A549 (cell line): Measurements from ENCODE around the gene C16orf78.

Experiments used
- BHLHE40 ChIP-seq: IDR thresholded peaks from 2 replicates; pipeline ENCODE4 v1.6.1; 2012; ENCODE audit warnings: low read depth, low read length, inconsistent platforms
- CTCF ChIP-seq: fragments of >200 bp; sonication (Bioruptor Twin); formaldehyde crosslinking; IDR thresholded peaks from 3 replicates; pipeline ENCODE4 v1.5.1; 2016
- EP300 ChIP-seq, 2 experiments: fragments of >200 bp; sonication (Bioruptor Twin); formaldehyde crosslinking; IDR thresholded peaks; 2 replicates in 1 of 2; 3 replicates in 1 of 2; pipeline ENCODE4 v1.6.1; 2016 to 2017
- ESRRA ChIP-seq: fragments of 150-350 bp; IDR thresholded peaks from 2 replicates; pipeline ENCODE4 v1.6.1; 2014; ENCODE audit warnings: mild to moderate bottlenecking, low read length, borderline replicate concordance
- FOSL2 ChIP-seq, 2 experiments: fragments of 450-650 bp in 1 of 2; fragments of >200 bp in 1 of 2; sonication (Bioruptor Twin) in 1 of 2; formaldehyde crosslinking; IDR thresholded peaks; 2 replicates each; pipeline versions ENCODE4 v1.5.0 to v1.6.1; 2016 to 2020; ENCODE audit warnings: mild to moderate bottlenecking in 1 of 2, moderate library complexity in 1 of 2
- KDM1A ChIP-seq: fragments of 200-600 bp; sonication (generic); IDR thresholded peaks from 2 replicates; pipeline ENCODE4 v1.6.1; 2016; ENCODE audit warnings: low read depth, mild to moderate bottlenecking
- MAX ChIP-seq: IDR thresholded peaks from 2 replicates; pipeline ENCODE4 v1.6.1; 2012
- MYC ChIP-seq: IDR thresholded peaks from 2 replicates; pipeline ENCODE4 v1.6.1; 2012; ENCODE audit warnings: mild to moderate bottlenecking, inconsistent platforms, low read length, improper control_type of control experiment, borderline replicate concordance
- NR3C1 ChIP-seq: fragments of >200 bp; sonication (Bioruptor Twin); formaldehyde crosslinking; IDR thresholded peaks from 3 replicates; pipeline ENCODE4 v1.6.1; 2017
- POLR2A ChIP-seq: IDR thresholded peaks from 2 replicates; pipeline ENCODE4 v1.6.1; 2012; ENCODE audit warnings: mild to moderate bottlenecking, low read length
- RCOR1 ChIP-seq: fragments of 150-350 bp; IDR thresholded peaks from 2 replicates; pipeline ENCODE4 v1.6.1; 2014; ENCODE audit warnings: antibody characterized with exemption, low read length, low read depth
- TF ChIP-seq, protein P1 (sequence below): fragments of 450-650 bp; IDR thresholded peaks from 2 replicates; pipeline ENCODE4 v1.6.1; 2014; ENCODE audit warnings: antibody characterized with exemption

DNA sequence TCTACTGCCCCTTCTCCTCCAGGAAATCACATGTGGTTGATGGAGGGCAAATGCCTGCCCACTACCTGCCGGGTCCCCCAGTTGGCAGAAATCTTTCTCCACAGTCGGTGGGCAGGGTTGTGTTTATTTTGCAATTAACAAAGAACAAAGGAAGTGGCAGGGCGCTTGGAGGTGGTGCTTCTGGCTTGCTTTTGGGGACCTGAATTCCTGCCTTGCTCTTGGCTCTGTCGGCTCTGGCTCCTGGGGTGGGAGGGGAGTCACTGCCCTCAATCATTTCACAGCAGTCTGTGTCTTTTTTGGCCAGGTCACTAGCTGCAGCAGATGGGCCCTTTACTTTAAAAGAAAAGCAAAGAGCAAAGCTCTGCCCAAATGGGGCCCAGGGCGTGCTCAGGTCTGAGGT is 69.2 kb downstream of the C16orf78 start:
- TF ChIP-seq MAX (no peak), MYC (no peak), FOSL2 (IDR thresholded peaks at IDR 0.05) (no peak), FOSL2 (CRISPR knock-in tag; IDR thresholded peaks at IDR 0.05) (no peak), BHLHE40 (no peak), CTCF (no peak), EP300 (IDR thresholded peaks at IDR 0.05) (no peak), ESRRA (no peak), RCOR1 (no peak), POLR2A (no peak), KDM1A (no peak), NR3C1 (no peak)
- TF ChIP-seq, protein P1, sequence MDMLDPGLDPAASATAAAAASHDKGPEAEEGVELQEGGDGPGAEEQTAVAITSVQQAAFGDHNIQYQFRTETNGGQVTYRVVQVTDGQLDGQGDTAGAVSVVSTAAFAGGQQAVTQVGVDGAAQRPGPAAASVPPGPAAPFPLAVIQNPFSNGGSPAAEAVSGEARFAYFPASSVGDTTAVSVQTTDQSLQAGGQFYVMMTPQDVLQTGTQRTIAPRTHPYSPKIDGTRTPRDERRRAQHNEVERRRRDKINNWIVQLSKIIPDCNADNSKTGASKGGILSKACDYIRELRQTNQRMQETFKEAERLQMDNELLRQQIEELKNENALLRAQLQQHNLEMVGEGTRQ: no peak
